ENCODE results near the gene ADAMTS7.

DNA sequence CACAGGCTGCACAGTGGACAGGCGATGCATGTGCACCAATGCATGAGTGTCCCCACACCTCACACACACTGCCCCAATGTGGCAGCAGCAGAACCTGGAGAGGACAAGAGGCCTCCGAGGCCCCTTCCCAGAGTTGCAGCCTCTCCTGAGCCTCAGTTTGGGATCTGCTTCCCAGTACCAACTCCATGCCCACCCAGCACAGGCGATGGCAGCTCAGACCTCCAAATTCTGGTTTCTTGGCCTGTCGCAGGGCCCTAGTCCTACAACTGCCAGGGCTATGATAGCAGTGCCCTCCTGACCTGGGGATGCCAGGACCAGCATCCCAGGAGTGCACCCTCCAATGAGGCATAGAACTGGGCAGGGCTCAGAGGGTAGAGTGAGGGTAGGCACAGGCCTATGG lies 19.9 kb downstream of the ADAMTS7 start:
- TF ChIP-seq EP300 (IDR thresholded peaks at IDR 0.05; ENCODE audit: borderline replicate concordance in 1 of 2, low read depth in 2 of 2, low read length in 2 of 2): no peak
- no peak for TF ChIP-seq EGR1 (IDR thresholded peaks at IDR 0.05; ENCODE audit: borderline replicate concordance, low read depth, low read length)
- TF ChIP-seq, protein P1, sequence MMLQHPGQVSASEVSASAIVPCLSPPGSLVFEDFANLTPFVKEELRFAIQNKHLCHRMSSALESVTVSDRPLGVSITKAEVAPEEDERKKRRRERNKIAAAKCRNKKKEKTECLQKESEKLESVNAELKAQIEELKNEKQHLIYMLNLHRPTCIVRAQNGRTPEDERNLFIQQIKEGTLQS (IDR thresholded peaks at IDR 0.05; ENCODE audit: insufficient read depth, low read depth, low read length): no peak
- TF ChIP-seq SIN3A (conservative IDR thresholded peaks at IDR 0.05 in 1 of 2, IDR thresholded peaks at IDR 0.05 in 1 of 2; ENCODE audit: low read depth in 1 of 2, low read length in 2 of 2): no peak
- TF ChIP-seq GTF2F1 (IDR thresholded peaks at IDR 0.05; ENCODE audit: borderline replicate concordance, low read depth, low read length): no peak
- TF ChIP-seq, protein P2, sequence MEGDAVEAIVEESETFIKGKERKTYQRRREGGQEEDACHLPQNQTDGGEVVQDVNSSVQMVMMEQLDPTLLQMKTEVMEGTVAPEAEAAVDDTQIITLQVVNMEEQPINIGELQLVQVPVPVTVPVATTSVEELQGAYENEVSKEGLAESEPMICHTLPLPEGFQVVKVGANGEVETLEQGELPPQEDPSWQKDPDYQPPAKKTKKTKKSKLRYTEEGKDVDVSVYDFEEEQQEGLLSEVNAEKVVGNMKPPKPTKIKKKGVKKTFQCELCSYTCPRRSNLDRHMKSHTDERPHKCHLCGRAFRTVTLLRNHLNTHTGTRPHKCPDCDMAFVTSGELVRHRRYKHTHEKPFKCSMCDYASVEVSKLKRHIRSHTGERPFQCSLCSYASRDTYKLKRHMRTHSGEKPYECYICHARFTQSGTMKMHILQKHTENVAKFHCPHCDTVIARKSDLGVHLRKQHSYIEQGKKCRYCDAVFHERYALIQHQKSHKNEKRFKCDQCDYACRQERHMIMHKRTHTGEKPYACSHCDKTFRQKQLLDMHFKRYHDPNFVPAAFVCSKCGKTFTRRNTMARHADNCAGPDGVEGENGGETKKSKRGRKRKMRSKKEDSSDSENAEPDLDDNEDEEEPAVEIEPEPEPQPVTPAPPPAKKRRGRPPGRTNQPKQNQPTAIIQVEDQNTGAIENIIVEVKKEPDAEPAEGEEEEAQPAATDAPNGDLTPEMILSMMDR (IDR thresholded peaks at IDR 0.05; ENCODE audit: control extremely low read depth in 1 of 3, insufficient read depth in 1 of 3, low read depth in 1 of 3, low read length in 3 of 3): no peak
- no peak for TF ChIP-seq POLR2A (IDR thresholded peaks at IDR 0.05; ENCODE audit: control extremely low read depth in 1 of 2, low read depth in 2 of 2, low read length in 2 of 2)
- TF ChIP-seq BCL11A (IDR thresholded peaks at IDR 0.05; ENCODE audit: low read depth in 2 of 2, low read length in 2 of 2): no peak
- no peak for TF ChIP-seq RFX5 (IDR thresholded peaks at IDR 0.05; ENCODE audit: borderline replicate concordance, low read depth, low read length)
- TF ChIP-seq SIRT6 (IDR thresholded peaks at IDR 0.05; ENCODE audit: low read length): no peak
- TF ChIP-seq TAF1 (IDR thresholded peaks at IDR 0.05; ENCODE audit: low read depth, low read length): no peak
- TF ChIP-seq TBP (IDR thresholded peaks at IDR 0.05; ENCODE audit: low read depth, low read length): no peak
- no peak for TF ChIP-seq TEAD4 (IDR thresholded peaks at IDR 0.05; ENCODE audit: low read depth, low read length)
- no peak for TF ChIP-seq POLR2AphosphoS5 (IDR thresholded peaks at IDR 0.05; ENCODE audit: low read depth, low read length)

Measured in H1 (cell line).